LNCaP clone FGC (cell line): ENCODE results near the gene TNKS1BP1.

Source experiments
- DNase-seq: peaks from one replicate; pipeline ENCODE4 v3.0.0-alpha.2; 2011; ENCODE audit warnings: low read depth
- H3K4me3 ChIP-seq: 2 replicates; pipeline ENCODE4 v1.5.1; 2011; ENCODE audit warnings: mild to moderate bottlenecking, low read depth, low read length, control low read depth
- CTCF ChIP-seq: IDR thresholded peaks from 2 replicates; pipeline ENCODE4 v1.5.1; 2012; ENCODE audit warnings: mild to moderate bottlenecking; ENCODE audit not compliant: control insufficient read depth, insufficient read depth; ENCODE audit errors: extremely low read depth

The TNKS1BP1 gene

GRCh38 chr11:57345555-57346211 lies 20.9 kb upstream of the TNKS1BP1 start:
- peak; percentile 54 for DNase-seq
- TF ChIP-seq CTCF: peak; percentile 75
- no peak overlapping the region for H3K4me3 ChIP-seq

GRCh38 chr11:57344826-57345225 lies 20.1 kb upstream of the TNKS1BP1 start:
- no peak for TF ChIP-seq CTCF
- DNase-seq: no peak
- no peak overlapping the region for H3K4me3 ChIP-seq

- TF ChIP-seq CTCF: no peak
- no peak overlapping the region for H3K4me3 ChIP-seq
- no peak for DNase-seq
Measured at GRCh38 chr11:57343825-57344224, 19.1 kb upstream of the TNKS1BP1 start.

- no peak for TF ChIP-seq CTCF
- H3K4me3 ChIP-seq: no peak overlapping the region
- no peak for DNase-seq
Measured at GRCh38 chr11:57342702-57343101, 17.9 kb upstream of the TNKS1BP1 start.

- no peak overlapping the region for H3K4me3 ChIP-seq
- no peak for TF ChIP-seq CTCF
- no peak for DNase-seq
Measured at GRCh38 chr11:57341250-57341808, 16.6 kb upstream of the TNKS1BP1 start.

- no peak overlapping the region for H3K4me3 ChIP-seq
- peak; percentile 21; the same call in 1 of the 2 replicates for TF ChIP-seq CTCF
- no peak for DNase-seq
Measured at GRCh38 chr11:57340039-57340615, 15.4 kb upstream of the TNKS1BP1 start.
